Activated CD8-positive, alpha-beta memory T cell treated with anti-CD3 and anti-CD28 coated beads for 36 hours (primary cell): ENCODE data around the gene NCSTN. TPM values are rescaled to one million over a fixed set of nuclear protein-coding genes. Genes with fewer than 3 reads are reported as not detected.

Experiments
- CTCF ChIA-PET: fragments of 350-600 bp; sonication (Branson Sonifier 250); formaldehyde crosslinking; loops from one replicate; lab custom pipeline; 2021; ENCODE audit warnings: antibody characterized with exemption; lab: Charles Lee
- POLR2A ChIA-PET: fragments of 350-600 bp; sonication (Branson Sonifier 250); formaldehyde crosslinking; loops from one replicate; lab custom pipeline; 2021; ENCODE audit warnings: antibody characterized with exemption; lab: Charles Lee
- total RNA-seq, 2 experiments: library from RNA; stranded (reverse); gene quantifications; one replicate each; pipeline ENCODE4 v1.2.3, GENCODE V29; 2021

The NCSTN gene
- total RNA-seq, 2 experiments from 2014 or later = 58.0 to 58.4 TPM

- CTCF ChIA-PET = interaction anchor here (1.9 kb wide), 1 partner anchor 21 kb away, joined by 6 read pairs; no protein-coding TSS in a partner anchor
- POLR2A ChIA-PET = no interaction called here
Observed at GRCh38 chr1:160397651-160398050, 54.5 kb downstream of the NCSTN start.

GRCh38 chr1:160398823-160399222 is 55.6 kb downstream of the NCSTN start:
- CTCF ChIA-PET = no interaction called here

DNA sequence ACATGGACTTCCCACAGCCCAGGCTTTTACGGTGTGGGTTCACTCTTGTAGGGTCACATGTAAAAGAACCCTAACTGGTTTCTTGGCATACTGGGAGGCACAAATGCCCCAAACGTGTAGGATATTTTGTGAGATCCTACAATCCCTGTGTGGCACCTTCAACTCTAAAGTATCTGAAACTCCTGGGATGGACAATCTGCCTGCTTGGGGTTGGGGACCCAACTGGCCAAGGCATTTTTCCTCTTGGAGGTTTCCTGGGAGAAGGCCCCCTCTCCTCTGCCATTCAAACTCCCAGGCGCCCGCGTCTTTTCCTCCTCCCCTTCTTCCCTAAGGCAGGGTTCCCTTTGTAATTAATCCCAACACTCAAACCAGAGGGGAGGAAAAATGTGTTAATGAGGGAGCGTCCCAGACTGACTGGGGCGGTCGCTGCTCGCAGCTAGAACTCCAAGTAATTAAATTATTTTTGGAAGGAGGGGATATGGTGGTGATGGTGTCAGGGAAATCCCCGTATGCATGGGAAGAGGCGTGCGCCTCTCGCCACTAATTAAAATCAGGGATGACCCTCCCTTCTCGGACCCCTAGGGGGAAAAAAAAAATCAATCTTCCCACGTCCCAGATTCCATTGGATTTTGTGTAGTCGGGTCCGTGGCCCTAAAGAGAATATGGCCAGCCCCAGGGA is 56.5 kb downstream of the NCSTN start:
- CTCF ChIA-PET = no interaction called here

More at GRCh38 chr1:160398823-160399222, 55.6 kb downstream of the NCSTN start:
- POLR2A ChIA-PET = no interaction called here

GRCh38 chr1:160400223-160400645 is 57.1 kb downstream of the NCSTN start, which contains the start of gene VANGL2:
TSS of gene VANGL2 (plus strand) at chr1:160400564. CDS start at chr1:160415838, 15,274 bp downstream.
- ChIA-PET CTCF (no interaction called here), POLR2A (no interaction called here)

More for the DNA sequence above, 56.5 kb downstream of the NCSTN start:
- POLR2A ChIA-PET = no interaction called here

- ChIA-PET CTCF (no interaction called here), POLR2A (no interaction called here)
Observed at GRCh38 chr1:160400646-160401486, 57.7 kb downstream of the NCSTN start.

DNA sequence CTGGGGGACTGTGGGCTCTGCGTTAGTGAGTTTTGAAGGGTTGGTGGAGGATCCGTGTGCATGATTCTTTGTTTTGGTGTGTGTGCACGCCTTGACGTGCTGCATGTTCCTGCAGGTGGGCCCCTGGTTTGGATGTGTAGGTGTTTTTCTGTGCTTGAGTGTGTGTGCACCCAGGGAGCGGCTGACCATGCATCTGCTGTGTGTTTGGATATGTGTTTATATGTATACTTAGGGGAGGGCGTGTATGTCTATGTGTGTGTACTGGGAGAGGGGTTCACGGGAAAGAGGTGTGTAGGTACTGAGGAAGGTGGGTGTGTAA is 58.3 kb downstream of the NCSTN start:
- ChIA-PET CTCF (no interaction called here), POLR2A (no interaction called here)

DNA sequence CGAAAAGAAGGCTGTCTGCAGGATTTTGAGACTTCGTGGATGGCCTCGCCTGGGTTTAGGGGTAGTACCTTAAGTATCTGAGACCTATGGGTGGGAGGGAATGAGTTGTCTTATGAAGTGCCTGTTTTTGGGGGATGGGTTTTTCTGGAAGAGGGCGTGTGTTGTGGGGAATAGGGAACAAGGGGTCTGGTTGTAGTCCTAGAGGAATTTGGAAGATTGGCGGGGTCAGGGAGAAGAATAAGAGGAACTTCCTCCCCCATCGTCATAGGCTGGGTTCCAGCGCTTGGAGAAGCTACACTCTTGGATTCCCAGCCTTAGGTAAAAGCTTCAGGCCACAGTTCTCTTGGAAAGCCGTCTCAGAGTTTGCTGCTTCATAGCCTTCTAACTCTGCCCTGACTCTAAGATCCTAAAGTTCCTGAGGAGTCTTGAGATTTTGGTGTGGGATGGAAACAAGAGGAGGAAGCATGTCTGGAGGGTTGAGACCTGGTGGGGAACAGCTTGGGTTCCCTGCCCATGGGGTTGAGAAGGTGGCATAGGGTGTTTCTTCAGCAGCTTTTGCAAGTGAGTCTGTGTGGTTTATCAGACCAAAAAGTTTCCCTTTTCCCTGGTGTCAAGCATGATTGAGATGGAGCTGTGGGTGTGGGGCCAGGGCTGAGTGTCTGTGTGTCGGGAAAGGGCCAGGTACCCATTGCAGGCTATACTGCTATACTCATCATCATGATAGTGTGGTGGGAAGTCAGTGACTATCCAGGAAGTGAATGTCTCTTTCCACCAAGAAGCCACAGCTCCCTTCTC is 59.0 kb downstream of the NCSTN start:
- ChIA-PET POLR2A (no interaction called here), CTCF (interaction anchor here (0.7 kb wide), 2 partner anchors 23 to 26 kb away, joined by 3 read pairs; no protein-coding TSS in a partner anchor)

DNA sequence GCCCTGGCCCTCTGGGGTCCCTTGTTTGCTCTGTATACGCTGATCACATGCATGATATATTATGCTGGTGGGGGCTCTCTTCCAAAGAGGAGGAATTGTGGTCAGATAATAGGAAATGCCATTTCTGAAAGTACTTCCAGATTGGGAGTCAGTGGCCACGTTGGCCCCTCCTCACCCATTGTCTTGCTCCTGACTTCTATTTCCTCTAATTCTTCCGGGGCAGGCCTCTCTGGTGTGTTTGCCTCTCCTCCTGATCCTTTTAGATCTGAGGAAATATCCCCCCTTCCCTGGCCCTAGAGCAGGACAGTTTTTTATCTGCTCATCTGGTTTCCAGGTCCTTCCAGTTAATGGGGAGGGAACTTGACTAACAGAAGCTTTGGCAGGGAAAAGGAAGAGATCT is 60.1 kb downstream of the NCSTN start:
- ChIA-PET CTCF (no interaction called here), POLR2A (no interaction called here)

GRCh38 chr1:160404094-160404493 is 60.9 kb downstream of the NCSTN start:
- ChIA-PET POLR2A (no interaction called here), CTCF (no interaction called here)

DNA sequence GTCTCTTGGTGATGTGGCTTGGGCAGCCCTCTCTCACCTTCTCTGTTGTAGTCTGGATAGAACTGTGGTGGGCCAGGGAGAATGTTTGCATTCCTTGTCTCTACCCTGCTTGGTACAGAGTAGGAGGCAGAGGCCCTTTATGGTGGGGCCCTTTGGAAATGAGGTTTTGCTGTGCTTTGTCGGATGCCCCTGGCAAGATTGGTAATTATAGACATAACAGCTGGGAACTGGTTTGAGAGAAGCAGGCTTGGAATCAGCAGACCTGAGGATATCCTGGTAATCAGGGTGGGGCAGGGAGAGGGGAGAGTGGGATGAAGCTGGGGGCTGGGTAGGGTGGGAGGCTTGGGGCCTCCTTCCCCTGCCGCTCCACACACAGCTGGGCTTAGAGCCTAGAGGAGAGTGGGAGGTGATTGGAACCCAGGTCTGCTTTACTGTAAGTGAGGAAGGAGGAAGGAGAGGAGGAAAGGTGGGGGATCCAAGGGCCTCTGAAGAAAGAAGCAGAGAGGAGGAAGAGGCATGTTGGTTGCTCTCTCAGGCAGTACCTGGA is 62.2 kb downstream of the NCSTN start:
- ChIA-PET CTCF (interaction anchor here (1.5 kb wide), 1 partner anchor 206 kb away, joined by 3 read pairs; no protein-coding TSS in a partner anchor), POLR2A (no interaction called here)

DNA sequence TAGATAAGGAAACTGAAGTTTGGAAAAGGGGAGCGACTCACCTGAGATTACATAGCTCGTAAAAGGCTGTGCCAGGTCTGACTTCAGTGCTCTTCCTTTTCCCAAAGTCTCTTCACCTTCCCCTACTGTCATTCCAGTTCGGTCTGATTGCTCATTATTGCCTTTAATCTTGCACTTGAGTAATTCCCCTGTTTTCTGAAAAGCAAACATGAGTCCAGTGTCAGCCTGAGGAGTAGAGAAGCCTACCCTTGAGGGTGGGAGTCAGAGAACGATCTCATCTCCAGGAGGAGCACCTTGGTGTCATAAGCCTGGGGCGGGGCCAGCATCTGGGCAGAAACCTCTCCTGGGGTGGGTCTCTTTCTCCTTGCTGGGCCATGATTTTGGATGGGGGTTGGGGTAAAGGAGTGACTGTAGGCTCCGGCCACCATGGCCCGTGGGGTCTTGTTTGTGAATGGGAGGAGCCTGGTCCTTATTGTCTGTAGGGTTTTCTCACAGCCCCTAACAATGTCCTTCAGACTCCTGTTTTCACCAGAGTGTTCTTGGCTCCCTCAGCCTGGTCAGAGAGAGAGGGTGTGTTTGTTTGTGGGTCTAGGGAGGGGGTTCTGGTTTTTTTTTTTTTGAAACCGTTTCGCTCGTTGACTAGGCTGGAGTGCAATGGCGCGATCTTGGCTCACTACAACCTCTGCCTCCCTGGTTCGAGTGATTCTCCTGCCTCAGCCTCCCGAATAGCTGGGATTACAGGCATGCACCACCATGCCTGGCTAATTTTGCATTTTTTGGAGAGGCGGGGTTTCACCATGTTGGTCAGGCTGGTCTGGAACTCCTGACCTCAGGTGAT is 63.2 kb downstream of the NCSTN start:
- ChIA-PET POLR2A (no interaction called here), CTCF (interaction anchor here (1.5 kb wide), 1 partner anchor 205 kb away, joined by 3 read pairs; no protein-coding TSS in a partner anchor)

DNA sequence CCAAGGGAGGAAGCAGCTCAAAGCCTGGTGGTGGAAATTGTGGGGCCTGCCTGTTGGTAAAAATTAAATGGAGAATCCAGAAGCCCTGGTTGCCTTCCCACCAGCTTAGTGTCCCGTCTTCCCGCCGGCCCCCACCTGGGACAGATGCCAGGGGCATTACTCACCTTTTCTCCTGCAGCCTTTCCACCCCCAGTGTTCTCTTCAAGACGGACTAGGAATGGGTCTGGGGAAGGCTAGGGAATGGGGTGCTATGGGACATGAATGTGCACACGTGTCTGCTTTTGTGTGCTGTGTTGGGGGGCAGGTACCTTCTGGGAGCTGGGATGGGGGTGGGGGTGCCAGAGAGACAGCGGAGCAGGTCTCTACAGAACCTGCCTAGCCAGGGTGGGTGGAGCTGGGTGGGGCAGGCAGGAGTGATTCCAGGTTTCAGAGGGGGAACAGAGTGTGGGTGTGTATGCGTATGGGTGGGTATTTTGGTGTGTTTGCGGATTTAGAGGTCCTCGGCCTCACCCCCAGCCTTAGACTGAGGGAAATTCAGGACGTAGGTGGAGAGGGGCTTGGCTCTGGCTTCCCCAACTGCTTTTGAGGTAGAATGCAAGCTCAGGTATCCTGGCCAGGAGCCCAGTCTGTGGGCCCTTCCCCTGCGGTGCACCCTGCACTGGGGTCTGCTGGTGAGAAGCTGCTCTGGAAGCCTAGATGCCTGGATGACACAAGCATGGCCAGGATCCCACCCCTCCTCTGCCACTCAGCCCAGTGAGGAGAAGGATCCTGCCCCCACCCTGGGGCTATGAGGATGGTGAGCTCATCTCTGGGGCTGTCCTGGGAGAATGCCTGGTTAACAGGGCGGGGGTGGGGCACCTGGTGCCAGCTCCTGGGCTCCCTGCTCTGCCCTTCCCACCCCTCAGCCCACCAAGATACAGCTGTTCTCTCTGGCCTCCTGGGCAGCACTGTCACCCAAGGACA is 64.9 kb downstream of the NCSTN start:
- POLR2A ChIA-PET = no interaction called here
- CTCF ChIA-PET = interaction anchor here (0.7 to 1.2 kb wide), 4 partner anchors 11 to 177 kb away, joined by 3 to 4 read pairs (median 4); no protein-coding TSS in a partner anchor

Other genes starting within 250 kb of the NCSTN start
- gene IGSF8, start 244.8 kb upstream of the NCSTN start, total RNA-seq = 10 to 100 TPM; 43.8 to 45.7 TPM
- not detected for gene ATP1A2, start 227.6 kb upstream of the NCSTN start, total RNA-seq
- not detected for gene ATP1A4, start 191.8 kb upstream of the NCSTN start, total RNA-seq
- not detected for gene CASQ1, start 152.8 kb upstream of the NCSTN start, total RNA-seq
- 10 to 100 TPM; 78.4 to 81.3 TPM for gene PEA15, start 138.0 kb upstream of the NCSTN start, total RNA-seq
- gene DCAF8, start 80.8 kb upstream of the NCSTN start, total RNA-seq = 10 to 100 TPM; 96.7 to 99.1 TPM
- gene PEX19, start 58.2 kb upstream of the NCSTN start, total RNA-seq = 10 to 100 TPM; 57.0 to 58.1 TPM
- 100 to 1,000 TPM; 127 to 130 TPM for gene COPA, start 133 bp upstream of the NCSTN start, total RNA-seq
- under 1 TPM; 0.46 to 0.59 TPM for gene NHLH1, start 23.7 kb downstream of the NCSTN start, total RNA-seq
- under 1 TPM; 0.04 to 0.06 TPM for gene VANGL2, start 57.2 kb downstream of the NCSTN start, total RNA-seq
- gene SLAMF6, start 179.9 kb downstream of the NCSTN start, total RNA-seq = 10 to 100 TPM; 40.0 to 41.9 TPM
- gene CD84, start 236.1 kb downstream of the NCSTN start, total RNA-seq = 10 to 100 TPM; 15.7 to 17.6 TPM